ENCODE measurements around the gene PLAU.

- no peak for TF ChIP-seq CTCF (IDR thresholded peaks at IDR 0.05)
- TF ChIP-seq NFATC4 (CRISPR knock-in tag; IDR thresholded peaks at IDR 0.05): no peak
- no peak for TF ChIP-seq MLX (CRISPR knock-in tag; IDR thresholded peaks at IDR 0.05)
- no peak for TF ChIP-seq CREM (CRISPR knock-in tag; IDR thresholded peaks at IDR 0.05)
- TF ChIP-seq USF2 (CRISPR knock-in tag; IDR thresholded peaks at IDR 0.05): no peak
- no peak for TF ChIP-seq SMAD3 (CRISPR knock-in tag; IDR thresholded peaks at IDR 0.05; ENCODE audit: borderline replicate concordance)
- TF ChIP-seq FOXJ3 (CRISPR knock-in tag; IDR thresholded peaks at IDR 0.05; ENCODE audit: borderline replicate concordance): no peak
- no peak for TF ChIP-seq FOXK1 (CRISPR knock-in tag; IDR thresholded peaks at IDR 0.05)
- TF ChIP-seq ETV6 (CRISPR knock-in tag; IDR thresholded peaks at IDR 0.05): no peak
These were observed 36.4 kb upstream of the PLAU start, which contains the start of gene CAMK2G for GRCh38 chr10:73874267-73875138.

All from WTC11 (cell line).